Right lobe of liver (tissue), 4 donors: ENCODE data around the gene DUSP12.

Experiments used
- POLR2A ChIP-seq: fragments of 450-650 bp; IDR thresholded peaks from one replicate; pipeline ENCODE4 v1.6.1; 2017; ENCODE audit warnings: antibody characterized with exemption, mild to moderate bottlenecking
- TF ChIP-seq, protein P1 (sequence below), 4 donors: fragments of 200-600 bp in 3 of 4; fragments of 450-650 bp in 1 of 4; IDR thresholded peaks; one replicate each; pipeline versions ENCODE4 v1.5.1 to v1.8.0; 2016 to 2022; ENCODE audit warnings: antibody characterized with exemption in 4 of 4, mild to moderate bottlenecking in 2 of 4
- donor health status: DM: no; HTN: no; CAD: no.
- donor health status: DM: no; HTN: no; CAD: no.
- donor health status: DM: no; HTN: yes; CAD: no.

- TF ChIP-seq, protein P1, sequence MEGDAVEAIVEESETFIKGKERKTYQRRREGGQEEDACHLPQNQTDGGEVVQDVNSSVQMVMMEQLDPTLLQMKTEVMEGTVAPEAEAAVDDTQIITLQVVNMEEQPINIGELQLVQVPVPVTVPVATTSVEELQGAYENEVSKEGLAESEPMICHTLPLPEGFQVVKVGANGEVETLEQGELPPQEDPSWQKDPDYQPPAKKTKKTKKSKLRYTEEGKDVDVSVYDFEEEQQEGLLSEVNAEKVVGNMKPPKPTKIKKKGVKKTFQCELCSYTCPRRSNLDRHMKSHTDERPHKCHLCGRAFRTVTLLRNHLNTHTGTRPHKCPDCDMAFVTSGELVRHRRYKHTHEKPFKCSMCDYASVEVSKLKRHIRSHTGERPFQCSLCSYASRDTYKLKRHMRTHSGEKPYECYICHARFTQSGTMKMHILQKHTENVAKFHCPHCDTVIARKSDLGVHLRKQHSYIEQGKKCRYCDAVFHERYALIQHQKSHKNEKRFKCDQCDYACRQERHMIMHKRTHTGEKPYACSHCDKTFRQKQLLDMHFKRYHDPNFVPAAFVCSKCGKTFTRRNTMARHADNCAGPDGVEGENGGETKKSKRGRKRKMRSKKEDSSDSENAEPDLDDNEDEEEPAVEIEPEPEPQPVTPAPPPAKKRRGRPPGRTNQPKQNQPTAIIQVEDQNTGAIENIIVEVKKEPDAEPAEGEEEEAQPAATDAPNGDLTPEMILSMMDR (IDR thresholded peaks at IDR 0.05) = no peak
- no peak for TF ChIP-seq POLR2A
These were observed 35.4 kb downstream of the DUSP12 start for GRCh38 chr1:161784968-161785367.
